ENCODE data around the gene PPM1H. TPM values are rescaled to one million over a fixed set of nuclear protein-coding genes. Genes with fewer than 3 reads are reported as not detected.

The PPM1H gene
- polyA plus RNA-seq, 1 of the 3 experiments (the other 2 are of a cell fraction): 0.13 TPM

DNA sequence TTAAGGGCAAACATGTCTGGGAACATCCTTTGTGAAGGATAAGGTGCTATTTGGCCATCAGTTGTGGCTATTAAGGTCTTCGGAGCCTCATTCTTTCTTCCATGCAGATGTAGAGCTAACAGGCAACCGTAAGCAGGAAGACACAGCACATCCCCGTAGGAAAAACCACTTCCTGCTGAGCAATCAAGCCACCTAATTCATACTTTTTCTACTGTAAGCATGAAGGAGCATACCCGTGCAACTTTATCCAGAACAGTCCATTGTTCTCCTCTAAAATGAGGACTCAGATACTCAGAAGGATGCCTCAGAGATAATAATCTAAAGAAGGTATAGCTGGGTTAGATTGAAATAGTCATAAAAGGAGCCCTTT is 232.0 kb downstream of the PPM1H start:
- Histone ChIP-seq H3K27ac (ENCODE audit: low read depth in 2 of 2, low read length in 1 of 2) (peak overlapping the region; percentile 72 to 97; a peak in 3 of 4 replicates), H3K4me2 (peak overlapping the region; percentile 65), H3K4me1 (ENCODE audit: control insufficient read depth in 1 of 2, insufficient read depth in 2 of 2, low read depth in 1 of 2, low read length in 1 of 2) (peaks cover 10 to 41% of the 10 kb centered on the region in 2 experiments; a peak in 3 of 4 replicates), H3K36me3 (replicated peaks in 1 of 2; ENCODE audit: control insufficient read depth in 1 of 2, insufficient read depth in 2 of 2, low read length in 1 of 2) (no peaks in the 10 kb centered on the region), H2AFZ (ENCODE audit: low read depth) (peak overlapping the region; percentile 79), H3K9me2 (no peaks in the 10 kb centered on the region), H3K79me2 (ENCODE audit: insufficient read depth) (no peaks in the 10 kb centered on the region), H3K27me3 (ENCODE audit: insufficient read depth) (no peaks in the 10 kb centered on the region), H3F3A (replicated peaks; ENCODE audit: insufficient read depth) (peaks cover 41% of the 10 kb centered on the region), H3K9ac (peak overlapping the region; percentile 71), H4K20me1 (ENCODE audit: insufficient read depth) (no peaks in the 10 kb centered on the region), H3K9me3 (no peaks in the 10 kb centered on the region), H3K4me3 (ENCODE audit: low read depth in 2 of 2, low read length in 1 of 2) (peak overlapping the region in 1 of 2 experiments; percentile 33; a peak in 1 of 4 replicates)
- WGBS (ENCODE audit: low lambda C conversion rate): 18% methylated on average over 4 of the region's 4 CpGs
- ChIA-PET POLR2A (no interaction called here), CTCF (interaction anchor here (0.6 kb wide), 1 partner anchor 18 kb away, joined by 3 read pairs; no protein-coding TSS in a partner anchor)
- no peak for DNase-seq
- TF ChIP-seq, protein P1, sequence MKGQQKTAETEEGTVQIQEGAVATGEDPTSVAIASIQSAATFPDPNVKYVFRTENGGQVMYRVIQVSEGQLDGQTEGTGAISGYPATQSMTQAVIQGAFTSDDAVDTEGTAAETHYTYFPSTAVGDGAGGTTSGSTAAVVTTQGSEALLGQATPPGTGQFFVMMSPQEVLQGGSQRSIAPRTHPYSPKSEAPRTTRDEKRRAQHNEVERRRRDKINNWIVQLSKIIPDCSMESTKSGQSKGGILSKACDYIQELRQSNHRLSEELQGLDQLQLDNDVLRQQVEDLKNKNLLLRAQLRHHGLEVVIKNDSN (IDR thresholded peaks at IDR 0.05; ENCODE audit: borderline replicate concordance, low read depth): no peak
- TF ChIP-seq IRF3 (IDR thresholded peaks at IDR 0.05; ENCODE audit: low read depth, low read length): no peak
- TF ChIP-seq SMC3 (IDR thresholded peaks at IDR 0.05; ENCODE audit: low read depth, low read length): no peak
- peak; percentile 42 for TF ChIP-seq GABPA (IDR thresholded peaks at IDR 0.05; ENCODE audit: low read depth)
- no peak; the same call in 1 of the 2 replicates for TF ChIP-seq RXRA (IDR thresholded peaks at IDR 0.05; ENCODE audit: borderline replicate concordance, low read depth)

DNA sequence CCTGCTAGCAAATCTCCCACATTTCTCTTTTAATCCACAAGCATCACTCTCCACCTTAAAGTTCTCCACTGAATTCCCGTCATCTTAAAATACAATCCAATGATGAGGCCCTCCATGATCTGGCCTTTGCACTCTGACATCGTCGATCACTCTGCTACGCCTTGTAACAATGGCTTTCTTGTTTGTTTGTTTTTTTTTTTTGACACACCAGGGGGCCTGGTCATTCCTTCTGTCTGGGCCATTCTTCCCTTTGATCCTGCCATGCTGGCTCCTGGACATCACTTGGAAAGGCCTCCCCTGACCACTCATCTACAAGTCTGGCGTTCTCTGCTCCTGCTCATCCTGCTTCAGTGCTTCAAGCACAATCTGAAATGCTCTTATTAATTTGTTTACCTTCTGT is 233.5 kb downstream of the PPM1H start:
- Histone ChIP-seq H3K4me2 (0 out of 2 replicates have a peak overlapping the region, but pooled peaks have one; percentile 3), H3K79me2 (ENCODE audit: insufficient read depth) (no peaks in the 10 kb centered on the region), H4K20me1 (ENCODE audit: insufficient read depth) (no peaks in the 10 kb centered on the region), H3K9ac (no peak overlapping the region), H3K36me3 (replicated peaks in 1 of 2; ENCODE audit: control insufficient read depth in 1 of 2, insufficient read depth in 2 of 2, low read length in 1 of 2) (no peaks in the 10 kb centered on the region), H3K4me3 (ENCODE audit: low read depth in 2 of 2, low read length in 1 of 2) (no peak overlapping the region), H3F3A (replicated peaks; ENCODE audit: insufficient read depth) (peaks cover 43% of the 10 kb centered on the region), H2AFZ (ENCODE audit: low read depth) (no peak overlapping the region), H3K27me3 (ENCODE audit: insufficient read depth) (no peaks in the 10 kb centered on the region), H3K9me2 (no peaks in the 10 kb centered on the region), H3K4me1 (ENCODE audit: control insufficient read depth in 1 of 2, insufficient read depth in 2 of 2, low read depth in 1 of 2, low read length in 1 of 2) (peaks cover 10 to 46% of the 10 kb centered on the region in 2 experiments; a peak in 3 of 4 replicates), H3K9me3 (no peaks in the 10 kb centered on the region), H3K27ac (ENCODE audit: low read depth in 2 of 2, low read length in 1 of 2) (peak overlapping the region in 1 of 2 experiments; percentile 97; a peak in 2 of 4 replicates)
- ChIA-PET CTCF (interaction anchor here (0.9 kb wide), 1 partner anchor 266 kb away, joined by 3 read pairs; no protein-coding TSS in a partner anchor), POLR2A (no interaction called here)
- no peak for DNase-seq
- WGBS (ENCODE audit: low lambda C conversion rate): 94% methylated on average over 5 of the region's 5 CpGs
- TF ChIP-seq FOXJ3 (CRISPR knock-in tag; IDR thresholded peaks at IDR 0.05) (no peak), NFIC (IDR thresholded peaks at IDR 0.05; ENCODE audit: borderline replicate concordance) (no peak), JUND (IDR thresholded peaks at IDR 0.05) (no peak), TCF12 (IDR thresholded peaks at IDR 0.05) (no peak)
- TF ChIP-seq, protein P1 (IDR thresholded peaks at IDR 0.05; ENCODE audit: borderline replicate concordance, low read depth): no peak
